GM23338 (cell line): ENCODE results near the gene TRAF4. TPM values are rescaled to one million over a fixed set of nuclear protein-coding genes. Genes with fewer than 3 reads are reported as not detected.

Source experiments
- ATAC-seq: fragments of 200-7000 bp; cut with Tn5 transposase; 3 replicates; pipeline ENCODE4 v1.9.1; 2020
- DNase-seq: peaks from one replicate; pipeline ENCODE4 v3.0.0-alpha.2; 2015; ENCODE audit warnings: low spot score
- H2AFZ ChIP-seq: fragments of 200-600 bp; sonication (generic); 2 replicates; pipeline ENCODE4 v1.8.0; 2016; ENCODE audit warnings: antibody characterized with exemption, mild to moderate bottlenecking, moderate library complexity
- H3F3A ChIP-seq: fragments of 200-600 bp; sonication (generic); replicated peaks from 2 replicates; pipeline ENCODE4 v1.8.0; 2017; ENCODE audit warnings: antibody characterized with exemption, mixed run types, low read depth
- H3K27ac ChIP-seq: fragments of 200-600 bp; sonication (generic); 2 replicates; pipeline ENCODE4 v1.6.1; 2016; ENCODE audit warnings: low read depth
- H3K27me3 ChIP-seq: fragments of 200-600 bp; sonication (generic); 2 replicates; pipeline ENCODE4 v1.8.0; 2016; ENCODE audit warnings: mild to moderate bottlenecking, mixed run types, moderate library complexity; ENCODE audit not compliant: insufficient read depth
- H3K36me3 ChIP-seq: fragments of 200-600 bp; sonication (generic); 2 replicates; pipeline ENCODE4 v1.8.0; 2016; ENCODE audit warnings: mild to moderate bottlenecking; ENCODE audit not compliant: insufficient read depth
- H3K4me1 ChIP-seq: fragments of 200-600 bp; sonication (generic); 2 replicates; pipeline ENCODE4 v1.8.0; 2016; ENCODE audit warnings: mild to moderate bottlenecking, moderate library complexity; ENCODE audit not compliant: insufficient read depth
- H3K4me2 ChIP-seq: fragments of 200-600 bp; sonication (generic); 2 replicates; pipeline ENCODE4 v1.7.1; 2017; ENCODE audit warnings: mixed run types
- H3K4me3 ChIP-seq: fragments of 200-600 bp; sonication (generic); 2 replicates; pipeline ENCODE4 v1.6.1; 2016; ENCODE audit warnings: mixed run types
- H3K79me2 ChIP-seq: fragments of 200-600 bp; sonication (generic); replicated peaks from 2 replicates; pipeline ENCODE4 v1.8.0; 2017; ENCODE audit warnings: mild to moderate bottlenecking; ENCODE audit not compliant: insufficient read depth
- H3K9me2 ChIP-seq: fragments of 200-600 bp; sonication (generic); 2 replicates; pipeline ENCODE4 v1.8.0; 2017; ENCODE audit not compliant: insufficient read depth
- H4K20me1 ChIP-seq: fragments of 200-600 bp; sonication (generic); replicated peaks from 2 replicates; pipeline ENCODE4 v1.8.0; 2017; ENCODE audit warnings: mild to moderate bottlenecking; ENCODE audit not compliant: insufficient read depth
- H3K27ac Mint-ChIP-seq: 2 replicates; pipeline ENCODE4 v1.8.0; 2020; ENCODE audit warnings: inconsistent platforms, mild to moderate bottlenecking, moderate library complexity, mixed read lengths
- H3K27me3 Mint-ChIP-seq: 3 replicates; pipeline ENCODE4 v1.8.0; 2022; ENCODE audit warnings: low read depth, mild to moderate bottlenecking, moderate library complexity, mixed read lengths, inconsistent platforms; ENCODE audit not compliant: insufficient read depth, poor library complexity
- H3K36me3 Mint-ChIP-seq: 3 replicates; pipeline ENCODE4 v1.8.0; 2021; ENCODE audit warnings: low read depth, mild to moderate bottlenecking, inconsistent platforms, moderate library complexity, mixed read lengths
- H3K4me1 Mint-ChIP-seq: 3 replicates; pipeline ENCODE4 v1.8.0; 2020; ENCODE audit warnings: mild to moderate bottlenecking, inconsistent platforms, mixed read lengths
- H3K4me3 Mint-ChIP-seq: 3 replicates; pipeline ENCODE4 v1.8.0; 2021; ENCODE audit warnings: moderate library complexity, mild to moderate bottlenecking, inconsistent platforms, mixed read lengths
- H3K9me3 Mint-ChIP-seq: 3 replicates; pipeline ENCODE4 v1.8.0; 2020; ENCODE audit warnings: moderate library complexity, mild to moderate bottlenecking, inconsistent platforms, mixed read lengths
- CTCF ChIP-seq, 2 experiments: fragments of 200-600 bp in 1 of 2; sonication (generic) in 1 of 2; conservative IDR thresholded peaks; 2 replicates each; pipeline versions ENCODE4 v1.5.1 to v1.6.1; 2016 to 2017; ENCODE audit warnings: antibody characterized with exemption in 2 of 2, low read depth in 2 of 2, mild to moderate bottlenecking in 2 of 2, moderate library complexity in 1 of 2
- ZNF114 ChIP-seq: fragments of 250-450 bp; sonication (Bioruptor Pico); IDR thresholded peaks from 2 replicates; pipeline ENCODE4 v1.5.0; 2020; ENCODE audit warnings: mild to moderate bottlenecking, moderate library complexity
- ZNF331 ChIP-seq: fragments of 250-450 bp; sonication (Bioruptor Pico); IDR thresholded peaks from 2 replicates; pipeline ENCODE4 v1.5.0; 2020; ENCODE audit warnings: low read depth, mild to moderate bottlenecking, moderate library complexity
- polyA plus RNA-seq: library from polyadenylated mRNA; unstranded; fragments of >200 nt; fragmentation: Nextera tagmentation; extraction: Ambion mirVana; gene quantifications from 2 replicates; pipeline ENCODE4 v1.2.1, GENCODE V29; 2016
- total RNA-seq: library from RNA; depleted of rRNA; stranded (reverse); fragments of >200 nt; shearing (Covaris generic); gene quantifications from 2 replicates; pipeline ENCODE4 v1.2.3, GENCODE V29; 2014
- TF ChIP-seq, protein P1 (sequence below): fragments of 250-450 bp; sonication (Bioruptor Pico); IDR thresholded peaks from 2 replicates; pipeline ENCODE4 v1.5.0; 2020; ENCODE audit warnings: mild to moderate bottlenecking, moderate library complexity

TRAF4 gene
- total and polyA plus RNA-seq, 2 experiments from 2014 or later: 63.5 to 152 TPM

DNA sequence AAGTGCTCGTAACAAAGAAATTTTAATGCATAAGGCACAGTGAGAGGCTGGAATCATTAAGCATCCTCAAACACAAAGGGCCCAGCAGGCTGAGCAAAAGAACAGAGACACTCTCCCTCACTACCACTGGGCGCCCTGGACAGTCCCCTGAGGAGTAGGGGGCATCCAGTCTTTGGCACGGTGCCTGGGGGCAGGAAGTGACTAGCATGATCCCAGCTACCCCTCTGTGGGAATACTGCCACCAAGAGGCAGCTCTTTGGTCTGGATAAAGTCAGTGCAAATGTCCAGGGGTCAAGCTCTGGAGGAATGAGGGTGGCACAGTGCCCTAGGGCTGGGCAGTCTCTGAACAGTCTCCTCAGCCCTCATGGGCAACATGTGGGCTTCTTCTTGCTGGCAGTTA is 29.5 kb upstream of the TRAF4 start:
- Histone ChIP-seq H3K4me1 (peaks cover 24% of the 10 kb centered on the region), H3K36me3 (peaks cover 13% of the 10 kb centered on the region; the same call in 1 of the 2 replicates), H3K27me3 (no peaks in the 10 kb centered on the region), H2AFZ (no peak overlapping the region), H3F3A (peaks cover 48% of the 10 kb centered on the region), H4K20me1 (peaks cover 3% of the 10 kb centered on the region; the same call in 1 of the 2 replicates), H3K27ac (no peak overlapping the region), H3K79me2 (peaks cover 35% of the 10 kb centered on the region), H3K4me2 (no peak overlapping the region), H3K4me3 (no peak overlapping the region), H3K9me2 (no peaks in the 10 kb centered on the region)
- ATAC-seq: no peak
- Mint-ChIP-seq H3K9me3 (no peaks in the 10 kb centered on the region), H3K36me3 (peaks cover 45% of the 10 kb centered on the region), H3K27ac (no peak overlapping the region), H3K4me1 (peaks cover 34% of the 10 kb centered on the region), H3K4me3 (peak overlapping the region; percentile 48; the same call in 1 of the 3 replicates), H3K27me3 (peaks cover 26% of the 10 kb centered on the region)
- DNase-seq: no peak
- TF ChIP-seq CTCF (conservative IDR thresholded peaks at IDR 0.05; ENCODE audit: low read depth in 2 of 2) (peak in 1 of 2 experiments; percentile 33; a peak in 2 of 4 replicates), ZNF331 (no peak), ZNF114 (CRISPR knock-in tag) (no peak)
- TF ChIP-seq, protein P1, sequence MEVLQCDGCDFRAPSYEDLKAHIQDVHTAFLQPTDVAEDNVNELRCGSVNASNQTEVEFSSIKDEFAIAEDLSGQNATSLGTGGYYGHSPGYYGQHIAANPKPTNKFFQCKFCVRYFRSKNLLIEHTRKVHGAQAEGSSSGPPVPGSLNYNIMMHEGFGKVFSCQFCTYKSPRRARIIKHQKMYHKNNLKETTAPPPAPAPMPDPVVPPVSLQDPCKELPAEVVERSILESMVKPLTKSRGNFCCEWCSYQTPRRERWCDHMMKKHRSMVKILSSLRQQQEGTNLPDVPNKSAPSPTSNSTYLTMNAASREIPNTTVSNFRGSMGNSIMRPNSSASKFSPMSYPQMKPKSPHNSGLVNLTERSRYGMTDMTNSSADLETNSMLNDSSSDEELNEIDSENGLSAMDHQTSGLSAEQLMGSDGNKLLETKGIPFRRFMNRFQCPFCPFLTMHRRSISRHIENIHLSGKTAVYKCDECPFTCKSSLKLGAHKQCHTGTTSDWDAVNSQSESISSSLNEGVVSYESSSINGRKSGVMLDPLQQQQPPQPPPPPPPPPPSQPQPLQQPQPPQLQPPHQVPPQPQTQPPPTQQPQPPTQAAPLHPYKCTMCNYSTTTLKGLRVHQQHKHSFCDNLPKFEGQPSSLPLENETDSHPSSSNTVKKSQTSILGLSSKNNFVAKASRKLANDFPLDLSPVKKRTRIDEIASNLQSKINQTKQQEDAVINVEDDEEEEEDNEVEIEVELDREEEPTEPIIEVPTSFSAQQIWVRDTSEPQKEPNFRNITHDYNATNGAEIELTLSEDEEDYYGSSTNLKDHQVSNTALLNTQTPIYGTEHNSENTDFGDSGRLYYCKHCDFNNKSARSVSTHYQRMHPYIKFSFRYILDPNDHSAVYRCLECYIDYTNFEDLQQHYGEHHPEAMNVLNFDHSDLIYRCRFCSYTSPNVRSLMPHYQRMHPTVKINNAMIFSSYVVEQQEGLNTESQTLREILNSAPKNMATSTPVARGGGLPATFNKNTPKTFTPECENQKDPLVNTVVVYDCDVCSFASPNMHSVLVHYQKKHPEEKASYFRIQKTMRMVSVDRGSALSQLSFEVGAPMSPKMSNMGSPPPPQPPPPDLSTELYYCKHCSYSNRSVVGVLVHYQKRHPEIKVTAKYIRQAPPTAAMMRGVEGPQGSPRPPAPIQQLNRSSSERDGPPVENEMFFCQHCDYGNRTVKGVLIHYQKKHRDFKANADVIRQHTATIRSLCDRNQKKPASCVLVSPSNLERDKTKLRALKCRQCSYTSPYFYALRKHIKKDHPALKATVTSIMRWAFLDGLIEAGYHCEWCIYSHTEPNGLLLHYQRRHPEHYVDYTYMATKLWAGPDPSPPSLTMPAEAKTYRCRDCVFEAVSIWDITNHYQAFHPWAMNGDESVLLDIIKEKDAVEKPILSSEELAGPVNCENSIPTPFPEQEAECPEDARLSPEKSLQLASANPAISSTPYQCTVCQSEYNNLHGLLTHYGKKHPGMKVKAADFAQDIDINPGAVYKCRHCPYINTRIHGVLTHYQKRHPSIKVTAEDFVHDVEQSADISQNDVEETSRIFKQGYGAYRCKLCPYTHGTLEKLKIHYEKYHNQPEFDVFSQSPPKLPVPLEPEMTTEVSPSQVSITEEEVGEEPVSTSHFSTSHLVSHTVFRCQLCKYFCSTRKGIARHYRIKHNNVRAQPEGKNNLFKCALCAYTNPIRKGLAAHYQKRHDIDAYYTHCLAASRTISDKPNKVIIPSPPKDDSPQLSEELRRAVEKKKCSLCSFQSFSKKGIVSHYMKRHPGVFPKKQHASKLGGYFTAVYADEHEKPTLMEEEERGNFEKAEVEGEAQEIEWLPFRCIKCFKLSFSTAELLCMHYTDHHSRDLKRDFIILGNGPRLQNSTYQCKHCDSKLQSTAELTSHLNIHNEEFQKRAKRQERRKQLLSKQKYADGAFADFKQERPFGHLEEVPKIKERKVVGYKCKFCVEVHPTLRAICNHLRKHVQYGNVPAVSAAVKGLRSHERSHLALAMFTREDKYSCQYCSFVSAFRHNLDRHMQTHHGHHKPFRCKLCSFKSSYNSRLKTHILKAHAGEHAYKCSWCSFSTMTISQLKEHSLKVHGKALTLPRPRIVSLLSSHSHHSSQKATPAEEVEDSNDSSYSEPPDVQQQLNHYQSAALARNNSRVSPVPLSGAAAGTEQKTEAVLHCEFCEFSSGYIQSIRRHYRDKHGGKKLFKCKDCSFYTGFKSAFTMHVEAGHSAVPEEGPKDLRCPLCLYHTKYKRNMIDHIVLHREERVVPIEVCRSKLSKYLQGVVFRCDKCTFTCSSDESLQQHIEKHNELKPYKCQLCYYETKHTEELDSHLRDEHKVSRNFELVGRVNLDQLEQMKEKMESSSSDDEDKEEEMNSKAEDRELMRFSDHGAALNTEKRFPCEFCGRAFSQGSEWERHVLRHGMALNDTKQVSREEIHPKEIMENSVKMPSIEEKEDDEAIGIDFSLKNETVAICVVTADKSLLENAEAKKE (CRISPR knock-in tag): no peak
